Right kidney (tissue), 9 donors: ENCODE measurements around the gene IRAK1.

Source experiments
- DNase-seq: peaks from one replicate; pipeline ENCODE4 v3.0.0-alpha.2; 2016
- long read RNA-seq, 8 donors: transcript quantifications; one replicate each; lab custom pipeline, GENCODE V29; 2026

Gene IRAK1
- long read RNA-seq, donor 1, partial matches to known transcripts = 0 of 4 reads
- long read RNA-seq, donor 1, other reads (novel, unspliced or antisense) = 0 of 4 reads
- long read RNA-seq, donor 2, partial matches to known transcripts = 5 of 7 reads
- long read RNA-seq, donor 2, other reads (novel, unspliced or antisense) = 0 of 7 reads
- long read RNA-seq, donor 3, partial matches to known transcripts = 0 of 2 reads
- long read RNA-seq, donor 3, other reads (novel, unspliced or antisense) = 0 of 2 reads
- long read RNA-seq, donor 4, partial matches to known transcripts = 0 of 1 reads
- long read RNA-seq, donor 4, other reads (novel, unspliced or antisense) = 0 of 1 reads
- long read RNA-seq, donor 5, transcript IRAK1-203 (14 exons, 3,666 nt) = major isoform, 5 of 6 reads
- long read RNA-seq, donor 5, partial matches to known transcripts = 0 of 6 reads
- long read RNA-seq, donor 5, other reads (novel, unspliced or antisense) = 0 of 6 reads
- long read RNA-seq, donor 6, partial matches to known transcripts = 7 of 10 reads
- long read RNA-seq, donor 6, other reads (novel, unspliced or antisense) = 0 of 10 reads
- long read RNA-seq, donor 7, partial matches to known transcripts = 5 of 8 reads
- long read RNA-seq, donor 7, other reads (novel, unspliced or antisense) = 0 of 8 reads
- long read RNA-seq, donor 8 = 0 reads

- DNase-seq = peak; percentile 67
These were observed at the start of gene IRAK1 for GRCh38 chrX:154019633-154020528. Gene IRAK1 (minus strand): TSS chrX:154019902. CDS start chrX:154019812, 90 bp downstream.

GRCh38 chrX:154068560-154068959 is 48.9 kb upstream of the IRAK1 start:
- no peak for DNase-seq

- DNase-seq = no peak
These were observed 45.1 kb upstream of the IRAK1 start for GRCh38 chrX:154064637-154065435.

- no peak for DNase-seq
These were observed 43.5 kb upstream of the IRAK1 start for GRCh38 chrX:154063234-154063633.

GRCh38 chrX:154061801-154062200 is 42.1 kb upstream of the IRAK1 start:
- DNase-seq = no peak

GRCh38 chrX:154059729-154060245 is 40.1 kb upstream of the IRAK1 start:
- DNase-seq = no peak

GRCh38 chrX:154059231-154059630 is 39.5 kb upstream of the IRAK1 start:
- DNase-seq = no peak

- DNase-seq = no peak
These were observed 38.7 kb upstream of the IRAK1 start for GRCh38 chrX:154058214-154058997.

- DNase-seq = no peak
These were observed 38.1 kb upstream of the IRAK1 start for GRCh38 chrX:154057791-154058190.

GRCh38 chrX:154056770-154057241 is 37.1 kb upstream of the IRAK1 start:
- DNase-seq = no peak

GRCh38 chrX:154051201-154051810 is 31.6 kb upstream of the IRAK1 start:
- DNase-seq = peak; percentile 24

- DNase-seq = no peak
These were observed 30.4 kb upstream of the IRAK1 start for GRCh38 chrX:154050113-154050495.

GRCh38 chrX:154049209-154050112 is 29.8 kb upstream of the IRAK1 start:
- no peak for DNase-seq

GRCh38 chrX:154048398-154048797 is 28.7 kb upstream of the IRAK1 start:
- no peak for DNase-seq

GRCh38 chrX:154046940-154047610 is 27.4 kb upstream of the IRAK1 start:
- no peak for DNase-seq

- no peak for DNase-seq
These were observed 26.5 kb upstream of the IRAK1 start for GRCh38 chrX:154046031-154046781.

- no peak for DNase-seq
These were observed 24.4 kb upstream of the IRAK1 start for GRCh38 chrX:154044091-154044490.
